GM12878 (cell line): ENCODE measurements around the gene GNPTG. TPM values are rescaled to one million over a fixed set of nuclear protein-coding genes. Genes with fewer than 3 reads are reported as not detected.

ENCODE experiments used
- ATAC-seq: fragments of 200-7000 bp; cut with Tn5 transposase; 3 replicates; pipeline ENCODE4 v1.9.1; 2020; ENCODE audit warnings: mild to moderate bottlenecking, moderate library complexity
- BruUV-seq: library from RNA; stranded (reverse); fragments of 400-500 nt; replicated peaks from 2 replicates; lab custom pipeline; 2021; lab: Mats Ljungman, UMichigan
- CTCF ChIA-PET: fragments of 300-600 bp; sonication (Branson Sonifier 250); formaldehyde crosslinking; extraction: SDS; loops from one replicate; lab custom pipeline; 2021; ENCODE audit warnings: inconsistent platforms; lab: Yijun Ruan, JAX
- POLR2A ChIA-PET: fragments of 350-600 bp; formaldehyde crosslinking; extraction: SDS; loops from one replicate; lab custom pipeline; 2021; ENCODE audit warnings: inconsistent platforms; lab: Charles Lee
- RAD21 ChIA-PET: fragments of 300-600 bp; sonication (Branson Sonifier 250); formaldehyde crosslinking; loops from one replicate; lab custom pipeline; 2023; ENCODE audit warnings: antibody characterized with exemption; ENCODE audit not compliant: unreplicated experiment; lab: Charles Lee
- SMC1A ChIA-PET: fragments of 300-600 bp; sonication (Branson Sonifier 250); formaldehyde crosslinking; loops from one replicate; lab custom pipeline; 2023; ENCODE audit not compliant: unreplicated experiment, uncharacterized antibody; lab: Charles Lee
- DNase-seq: peaks from one replicate; pipeline ENCODE4 v3.0.0-alpha.2; 2011; ENCODE audit warnings: low read depth, low spot score
- FAIRE-seq: peaks from 3 replicates; lab custom pipeline; 2011; peaks lifted over from hg19 to GRCh38; lab: Jason Lieb, UNC
- H2AFZ ChIP-seq: 2 replicates; pipeline ENCODE4 v1.6.0; 2011; ENCODE audit warnings: low read depth, low read length, control low read depth; ENCODE audit not compliant: control insufficient read depth
- H3K27ac ChIP-seq: 2 replicates; pipeline ENCODE4 v1.5.1; 2011; ENCODE audit warnings: control low read depth; ENCODE audit not compliant: control insufficient read depth, insufficient read depth
- H3K27me3 ChIP-seq, 2 experiments: replicated peaks in 1 of 2; 2 replicates each; pipeline versions ENCODE4 v1.6.0 to v1.6.1; 2011; ENCODE audit warnings: low read length in 1 of 2; ENCODE audit not compliant: control insufficient read depth in 2 of 2, insufficient read depth in 2 of 2
- H3K36me3 ChIP-seq, 2 experiments: 2 replicates each; pipeline ENCODE4 v1.5.1; 2011; ENCODE audit warnings: low read length in 1 of 2; ENCODE audit not compliant: control insufficient read depth in 2 of 2, insufficient read depth in 2 of 2
- H3K4me1 ChIP-seq: 2 replicates; pipeline ENCODE4 v1.6.1; 2011; ENCODE audit warnings: mild to moderate bottlenecking, low read length, moderate library complexity, mixed read lengths; ENCODE audit not compliant: control insufficient read depth, insufficient read depth
- H3K4me2 ChIP-seq: 2 replicates; pipeline ENCODE4 v1.6.0; 2011; ENCODE audit warnings: control low read depth; ENCODE audit not compliant: control insufficient read depth, insufficient read depth
- H3K4me3 ChIP-seq: fragments of 200-600 bp; sonication (generic); 2 replicates; pipeline ENCODE4 v1.5.1; 2016
- H3K79me2 ChIP-seq: 2 replicates; pipeline ENCODE4 v1.6.0; 2011; ENCODE audit warnings: low read length; ENCODE audit not compliant: control insufficient read depth, insufficient read depth
- H3K9ac ChIP-seq: 2 replicates; pipeline ENCODE4 v1.8.0; 2011; ENCODE audit warnings: low read length, control low read depth, mixed read lengths; ENCODE audit not compliant: control insufficient read depth, insufficient read depth
- H3K9me3 ChIP-seq: replicated peaks from 3 replicates; pipeline ENCODE4 v1.5.1; 2011; ENCODE audit warnings: mild to moderate bottlenecking, low read length; ENCODE audit not compliant: control insufficient read depth, insufficient read depth
- H4K20me1 ChIP-seq: 2 replicates; pipeline ENCODE4 v1.6.0; 2011; ENCODE audit not compliant: control insufficient read depth, insufficient read depth
- BACH1 ChIP-seq: fragments of 450-650 bp; IDR thresholded peaks from 2 replicates; pipeline ENCODE4 v1.6.1; 2017; ENCODE audit warnings: mild to moderate bottlenecking, borderline replicate concordance
- CBX5 ChIP-seq: sonication (generic); IDR thresholded peaks from 2 replicates; pipeline ENCODE4 v1.6.1; 2016; ENCODE audit warnings: low read depth, moderate library complexity, mild to moderate bottlenecking, inconsistent platforms
- CHD2 ChIP-seq: IDR thresholded peaks from 2 replicates; pipeline ENCODE4 v1.6.1; 2011; ENCODE audit warnings: low read depth, low read length, improper control_type of control experiment, borderline replicate concordance
- FOXM1 ChIP-seq: IDR thresholded peaks from 2 replicates; pipeline ENCODE4 v1.6.1; 2012; ENCODE audit warnings: low read depth, mild to moderate bottlenecking, inconsistent platforms, low read length, moderate library complexity
- KDM1A ChIP-seq: fragments of 200-600 bp; sonication (generic); IDR thresholded peaks from 2 replicates; pipeline ENCODE4 v1.6.1; 2016; ENCODE audit warnings: borderline replicate concordance
- MEF2A ChIP-seq: IDR thresholded peaks from 2 replicates; pipeline ENCODE4 v1.6.1; 2011; ENCODE audit warnings: low read depth, mild to moderate bottlenecking, low read length, moderate library complexity; ENCODE audit not compliant: insufficient read depth
- MTA3 ChIP-seq: IDR thresholded peaks from 2 replicates; pipeline ENCODE4 v1.6.1; 2012; ENCODE audit warnings: low read length, inconsistent platforms, borderline replicate concordance
- NBN ChIP-seq: fragments of 450-650 bp; IDR thresholded peaks from 2 replicates; pipeline ENCODE4 v1.6.1; 2016
- NR2C1 ChIP-seq: fragments of 450-650 bp; IDR thresholded peaks from 2 replicates; pipeline ENCODE4 v1.6.1; 2017; ENCODE audit warnings: antibody characterized with exemption, mild to moderate bottlenecking, moderate library complexity
- NR2F1 ChIP-seq: fragments of 450-650 bp; conservative IDR thresholded peaks from 2 replicates; pipeline ENCODE4 v1.6.1; 2017; ENCODE audit warnings: mild to moderate bottlenecking
- PAX5 ChIP-seq: IDR thresholded peaks from 2 replicates; pipeline ENCODE4 v1.6.1; 2011; ENCODE audit warnings: low read depth, low read length, borderline replicate concordance
- RB1 ChIP-seq: fragments of 450-650 bp; formaldehyde crosslinking; IDR thresholded peaks from 2 replicates; pipeline ENCODE4 v1.6.1; 2017; ENCODE audit warnings: mild to moderate bottlenecking, borderline replicate concordance
- SMARCA5 ChIP-seq: fragments of 450-650 bp; IDR thresholded peaks from 2 replicates; pipeline ENCODE4 v1.6.1; 2017; ENCODE audit warnings: mild to moderate bottlenecking
- SMC3 ChIP-seq: IDR thresholded peaks from 2 replicates; pipeline ENCODE4 v1.6.1; 2011; ENCODE audit warnings: low read length, improper control_type of control experiment, borderline replicate concordance
- TAF1 ChIP-seq: IDR thresholded peaks from 2 replicates; pipeline ENCODE4 v1.6.1; 2011; ENCODE audit warnings: mild to moderate bottlenecking, low read depth, low read length, borderline replicate concordance
- ZNF207 ChIP-seq: fragments of 450-650 bp; IDR thresholded peaks from 2 replicates; pipeline ENCODE4 v1.6.1; 2014; ENCODE audit warnings: antibody characterized with exemption, mild to moderate bottlenecking, borderline replicate concordance
- WGBS: methylation state at CpG from one replicate; pipeline ENCODE4 v1.1.6; 2016; ENCODE audit warnings: low lambda C conversion rate; ENCODE audit not compliant: insufficient replicate concordance, insufficient coverage; ENCODE audit errors: missing lambda C conversion rate; 5-methylcytosine and 5-hydroxymethylcytosine counted together
- in situ Hi-C: fragments of 300-500 bp; cut with MboI; formaldehyde crosslinking; loops from 9 replicates; pipeline ENCODE4 v1.14.3; 2018; ENCODE audit warnings: mixed read lengths
- intact Hi-C: fragments of 100-400 bp; cut with micrococcal nuclease; formaldehyde crosslinking; loops from one replicate; pipeline ENCODE4 v1.14.2; 2022; ENCODE audit not compliant: unreplicated experiment
- polyA plus RNA-seq, 11 experiments: library from polyadenylated mRNA; depleted of rRNA in 4 of 11; unstranded in 6 of 11; stranded (reverse) in 5 of 11; fragments of >200 nt; fragmentation: Nextera tagmentation in 4 of 11; fragmentation: Illumina TruSeq in 1 of 11; extraction: Ambion mirVana in 4 of 11; extraction: Trizol in 1 of 11; gene quantifications; 1 replicate in 1 of 11; 2 replicates in 10 of 11; pipeline versions ENCODE4 v1.2.1 to v1.2.3, GENCODE V29; 2011 to 2016; ENCODE audit warnings: inconsistent platforms in 2 of 11, missing spikeins in 2 of 11, low read depth in 1 of 11
- total RNA-seq, 4 experiments: library from RNA; depleted of rRNA in 3 of 4; stranded (reverse); fragments of >200 nt in 3 of 4; fragmentation: Illumina TruSeq in 1 of 4; extraction: Trizol in 1 of 4; gene quantifications; 2 replicates each; pipeline versions ENCODE4 v1.2.1 to v1.2.3, GENCODE V29; 2013 to 2021
- TF ChIP-seq, protein P1 (sequence below): fragments of 450-650 bp; IDR thresholded peaks from 2 replicates; pipeline ENCODE4 v1.6.1; 2018; ENCODE audit warnings: mild to moderate bottlenecking, low read depth, moderate library complexity; ENCODE audit not compliant: partially characterized antibody

GNPTG gene
- total and polyA plus RNA-seq, 10 of the 15 experiments (the other 5 are each of a cell fraction or from before 2014, with no cell fraction given), result 0.80 to 32.6 (median 20.9) TPM

DNA sequence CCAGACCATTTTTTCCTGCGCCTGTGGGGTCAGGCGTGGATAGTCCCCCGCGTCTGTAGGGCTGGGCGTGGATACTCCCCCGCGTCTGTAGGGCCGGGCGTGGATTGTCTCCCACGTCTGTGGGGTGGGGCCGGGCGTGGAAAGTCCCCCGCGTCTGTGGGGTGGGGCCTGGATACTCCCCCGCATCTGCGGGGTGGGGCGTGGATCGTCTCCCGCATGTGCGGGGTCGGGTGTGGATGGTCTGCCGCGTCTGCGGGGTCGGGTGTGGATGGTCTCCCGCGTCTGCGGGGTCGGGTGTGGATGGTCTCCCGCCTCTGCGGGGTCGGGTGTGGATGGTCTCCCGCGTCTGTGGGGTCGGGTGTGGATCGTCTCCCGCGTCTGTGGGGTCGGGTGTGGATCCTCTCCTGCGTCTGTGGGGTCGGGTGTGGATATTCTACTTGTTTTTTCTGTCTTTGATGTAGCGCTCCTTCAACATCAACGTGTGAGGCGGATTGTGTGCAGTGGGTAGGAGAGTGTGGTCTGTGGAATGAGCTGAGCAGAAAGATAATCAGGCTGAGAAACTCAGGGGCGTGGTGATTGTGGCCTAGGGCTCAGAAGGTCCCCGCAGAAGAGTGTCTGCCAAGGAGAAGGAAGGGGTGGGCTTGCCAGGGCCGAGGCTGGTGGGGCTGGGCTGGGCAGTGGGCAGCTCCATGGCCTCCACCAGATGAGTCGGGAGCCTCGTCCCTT, 3.2 kb downstream of the GNPTG start:
- Histone ChIP-seq H3K4me1 (peaks cover 8% of the 10 kb centered on the region), H3K36me3 (no peaks in the 10 kb centered on the region; a peak in 1 of 4 replicates), H4K20me1 (no peaks in the 10 kb centered on the region), H3K27ac (no peak overlapping the region), H3K9me3 (no peaks in the 10 kb centered on the region), H3K4me2 (no peak overlapping the region), H3K9ac (no peak overlapping the region), H3K4me3 (no peak overlapping the region), H3K27me3 (no peaks in the 10 kb centered on the region), H2AFZ (no peak overlapping the region), H3K79me2 (peaks cover 27% of the 10 kb centered on the region)
- FAIRE-seq, result no peak
- CTCF ChIA-PET, result interaction anchor here (0.7 to 1.7 kb wide), 2 partner anchors 8 to 9 kb away, joined by 4 to 11 read pairs; no protein-coding TSS in a partner anchor
- 87% methylated on average over 35 of the region's 49 CpGs for WGBS
- in situ Hi-C loops, result no loop called here
- POLR2A ChIA-PET, result no interaction called here
- RAD21 ChIA-PET, result no interaction called here
- no peak for ATAC-seq
- BruUV-seq, result no TSS peak
- TF ChIP-seq CHD2, result no peak
- no peak for TF ChIP-seq FOXM1
- no peak for TF ChIP-seq RB1
- no peak for TF ChIP-seq TAF1
- TF ChIP-seq MTA3, result no peak
- TF ChIP-seq SMC3, result no peak
- no peak for TF ChIP-seq SMARCA5
- no peak for TF ChIP-seq KDM1A
- no peak for DNase-seq
- SMC1A ChIA-PET, result no interaction called here
- intact Hi-C loops, result no loop called here

DNA sequence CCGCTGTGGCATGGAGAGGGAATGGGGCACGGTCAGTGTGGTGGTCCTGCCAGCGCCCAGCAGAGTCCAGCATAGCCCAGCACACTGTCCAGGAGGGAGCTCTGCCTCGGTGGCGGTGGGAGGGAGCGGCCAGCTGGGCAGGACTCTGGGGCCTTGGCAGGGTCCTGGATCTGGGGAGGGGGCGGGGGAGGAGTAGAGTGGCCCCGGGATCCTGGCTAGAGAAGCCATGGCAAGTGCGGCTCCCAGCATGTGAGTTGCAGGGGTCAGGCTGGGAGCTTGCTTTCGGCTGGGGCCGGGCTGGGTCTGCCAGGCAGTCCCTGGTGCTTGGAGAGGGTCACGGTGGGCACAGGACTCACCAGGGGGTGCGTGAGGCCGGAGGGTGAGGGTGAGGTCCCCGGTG, 3.9 kb downstream of the GNPTG start:
- Histone ChIP-seq H3K36me3 (no peaks in the 10 kb centered on the region; a peak in 1 of 4 replicates), H2AFZ (no peak overlapping the region), H4K20me1 (no peaks in the 10 kb centered on the region), H3K9me3 (no peaks in the 10 kb centered on the region), H3K79me2 (peaks cover 24% of the 10 kb centered on the region), H3K9ac (no peak overlapping the region), H3K27me3 (no peaks in the 10 kb centered on the region), H3K4me3 (no peak overlapping the region), H3K27ac (no peak overlapping the region), H3K4me1 (peaks cover 3% of the 10 kb centered on the region; the same call in 1 of the 2 replicates), H3K4me2 (no peak overlapping the region)
- ATAC-seq (no peak), FAIRE-seq (no peak), DNase-seq (no peak)
- SMC1A ChIA-PET, result no interaction called here
- no TSS peak for BruUV-seq
- CTCF ChIA-PET, result interaction anchor here (0.7 kb wide), 1 partner anchor 8 kb away, joined by 4 read pairs; no protein-coding TSS in a partner anchor
- 88% methylated on average over 15 of the region's 15 CpGs for WGBS
- intact Hi-C loops (no loop called here), in situ Hi-C loops (no loop called here)
- POLR2A ChIA-PET, result no interaction called here
- RAD21 ChIA-PET, result no interaction called here
- TF ChIP-seq PAX5 (no peak), NBN (no peak), CBX5 (no peak), BACH1 (no peak), NR2F1 (no peak), NR2C1 (no peak), MEF2A (no peak), KDM1A (no peak), ZNF207 (no peak)
- TF ChIP-seq, protein P1, sequence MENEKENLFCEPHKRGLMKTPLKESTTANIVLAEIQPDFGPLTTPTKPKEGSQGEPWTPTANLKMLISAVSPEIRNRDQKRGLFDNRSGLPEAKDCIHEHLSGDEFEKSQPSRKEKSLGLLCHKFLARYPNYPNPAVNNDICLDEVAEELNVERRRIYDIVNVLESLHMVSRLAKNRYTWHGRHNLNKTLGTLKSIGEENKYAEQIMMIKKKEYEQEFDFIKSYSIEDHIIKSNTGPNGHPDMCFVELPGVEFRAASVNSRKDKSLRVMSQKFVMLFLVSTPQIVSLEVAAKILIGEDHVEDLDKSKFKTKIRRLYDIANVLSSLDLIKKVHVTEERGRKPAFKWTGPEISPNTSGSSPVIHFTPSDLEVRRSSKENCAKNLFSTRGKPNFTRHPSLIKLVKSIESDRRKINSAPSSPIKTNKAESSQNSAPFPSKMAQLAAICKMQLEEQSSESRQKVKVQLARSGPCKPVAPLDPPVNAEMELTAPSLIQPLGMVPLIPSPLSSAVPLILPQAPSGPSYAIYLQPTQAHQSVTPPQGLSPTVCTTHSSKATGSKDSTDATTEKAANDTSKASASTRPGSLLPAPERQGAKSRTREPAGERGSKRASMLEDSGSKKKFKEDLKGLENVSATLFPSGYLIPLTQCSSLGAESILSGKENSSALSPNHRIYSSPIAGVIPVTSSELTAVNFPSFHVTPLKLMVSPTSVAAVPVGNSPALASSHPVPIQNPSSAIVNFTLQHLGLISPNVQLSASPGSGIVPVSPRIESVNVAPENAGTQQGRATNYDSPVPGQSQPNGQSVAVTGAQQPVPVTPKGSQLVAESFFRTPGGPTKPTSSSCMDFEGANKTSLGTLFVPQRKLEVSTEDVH, result no peak
